ENCODE data around the gene CRYGB. TPM values are rescaled to one million over a fixed set of nuclear protein-coding genes. Genes with fewer than 3 reads are reported as not detected.

The CRYGB gene
- total and polyA plus RNA-seq, 2 donors, result not detected

Other genes starting within 250 kb of the CRYGB start
- gene PLEKHM3, start 120.6 kb downstream of the CRYGB start, total RNA-seq, result 30.1 TPM
- 5.7 TPM for gene PLEKHM3, start 120.6 kb downstream of the CRYGB start, polyA plus RNA-seq
- 0.95 TPM for gene CRYGD, start 21.6 kb downstream of the CRYGB start, total RNA-seq
- gene CRYGD, start 21.6 kb downstream of the CRYGB start, polyA plus RNA-seq, result not detected
- not detected for gene CRYGC, start 16.3 kb downstream of the CRYGB start, total RNA-seq
- not detected for gene CRYGC, start 16.3 kb downstream of the CRYGB start, polyA plus RNA-seq
- gene CRYGA, start 17.4 kb upstream of the CRYGB start, total RNA-seq, result not detected
- not detected for gene CRYGA, start 17.4 kb upstream of the CRYGB start, polyA plus RNA-seq
- gene C2orf80, start 43.9 kb upstream of the CRYGB start, total RNA-seq, result 0.37 TPM
- gene C2orf80, start 43.9 kb upstream of the CRYGB start, polyA plus RNA-seq, result not detected
- gene IDH1, start 108.9 kb upstream of the CRYGB start, total RNA-seq, result 268 TPM
- gene IDH1, start 108.9 kb upstream of the CRYGB start, polyA plus RNA-seq, result 88.4 TPM
- gene PIKFYVE, start 120.1 kb upstream of the CRYGB start, total RNA-seq, result 57.5 TPM
- gene PIKFYVE, start 120.1 kb upstream of the CRYGB start, polyA plus RNA-seq, result 9.8 TPM